Activated naive CD8-positive, alpha-beta T cell treated with anti-CD3 and anti-CD28 coated beads, Interleukin-2, amount 50 U/mL, for 16 hours (primary cell): Measurements from ENCODE around the gene PRICKLE3.

Experiments
- DNase-seq: peaks from one replicate; pipeline ENCODE4 v3.0.0-alpha.2; 2020; ENCODE audit warnings: low read depth, low spot score

Gene PRICKLE3

GRCh38 chrX:49186125-49187027 is at the start of gene PRICKLE3:
Gene PRICKLE3 (minus strand): TSS chrX:49186373. CDS start chrX:49186297, 76 bp downstream.
- no peak for DNase-seq

GRCh38 chrX:49233887-49234555 is 47.8 kb upstream of the PRICKLE3 start:
- DNase-seq = no peak

GRCh38 chrX:49233176-49233575 is 47.0 kb upstream of the PRICKLE3 start, which contains the start of gene CACNA1F:
Gene CACNA1F (minus strand): TSS chrX:49233340. CDS start chrX:49233309, 31 bp downstream.
- DNase-seq = no peak

- no peak for DNase-seq
These were observed 46.4 kb upstream of the PRICKLE3 start for GRCh38 chrX:49232525-49232924.

- no peak for DNase-seq
These were observed 45.3 kb upstream of the PRICKLE3 start for GRCh38 chrX:49231333-49232000.

GRCh38 chrX:49230500-49231232 is 44.5 kb upstream of the PRICKLE3 start:
- DNase-seq = peak; percentile 11

GRCh38 chrX:49228185-49228584 is 42.0 kb upstream of the PRICKLE3 start:
- DNase-seq = no peak

- DNase-seq = no peak
These were observed 41.6 kb upstream of the PRICKLE3 start for GRCh38 chrX:49227726-49228125.

- no peak for DNase-seq
These were observed 40.8 kb upstream of the PRICKLE3 start for GRCh38 chrX:49226946-49227345.

- DNase-seq = no peak
These were observed 39.7 kb upstream of the PRICKLE3 start for GRCh38 chrX:49225858-49226257.

GRCh38 chrX:49221868-49222267 is 35.7 kb upstream of the PRICKLE3 start:
- DNase-seq = no peak

- no peak for DNase-seq
These were observed 33.9 kb upstream of the PRICKLE3 start for GRCh38 chrX:49220100-49220499.

- DNase-seq = no peak
These were observed 28.9 kb upstream of the PRICKLE3 start for GRCh38 chrX:49214996-49215526.

- no peak for DNase-seq
These were observed 28.2 kb upstream of the PRICKLE3 start for GRCh38 chrX:49214416-49214815.

GRCh38 chrX:49212861-49213260 is 26.7 kb upstream of the PRICKLE3 start:
- no peak for DNase-seq

GRCh38 chrX:49212209-49212608 is 26.0 kb upstream of the PRICKLE3 start:
- DNase-seq = no peak

GRCh38 chrX:49211074-49211473 is 24.9 kb upstream of the PRICKLE3 start:
- no peak for DNase-seq

- DNase-seq = no peak
These were observed 24.2 kb upstream of the PRICKLE3 start for GRCh38 chrX:49210406-49210805.

- no peak for DNase-seq
These were observed 23.5 kb upstream of the PRICKLE3 start for GRCh38 chrX:49209434-49210251.

- no peak for DNase-seq
These were observed 22.2 kb upstream of the PRICKLE3 start for GRCh38 chrX:49208399-49208798.
